Muscle of arm (tissue), 12 donors: ENCODE measurements around the gene KIF26B. TPM values are rescaled to one million over a fixed set of nuclear protein-coding genes. Genes with fewer than 3 reads are reported as not detected.

Experiments
- DNase-seq: peaks from one replicate; pipeline ENCODE4 v3.0.0-alpha.2; 2013
- polyA plus RNA-seq, 12 donors: library from polyadenylated mRNA; unstranded; fragments of 120-200 nt; gene quantifications; one replicate each; pipeline ENCODE4 v1.2.1, GENCODE V29; 2013; ENCODE audit not compliant: insufficient read length in 12 of 12

The KIF26B gene
- polyA plus RNA-seq, 12 donors, result 0.94 to 7.8 (median 1.1) TPM; not detected in 1

DNA sequence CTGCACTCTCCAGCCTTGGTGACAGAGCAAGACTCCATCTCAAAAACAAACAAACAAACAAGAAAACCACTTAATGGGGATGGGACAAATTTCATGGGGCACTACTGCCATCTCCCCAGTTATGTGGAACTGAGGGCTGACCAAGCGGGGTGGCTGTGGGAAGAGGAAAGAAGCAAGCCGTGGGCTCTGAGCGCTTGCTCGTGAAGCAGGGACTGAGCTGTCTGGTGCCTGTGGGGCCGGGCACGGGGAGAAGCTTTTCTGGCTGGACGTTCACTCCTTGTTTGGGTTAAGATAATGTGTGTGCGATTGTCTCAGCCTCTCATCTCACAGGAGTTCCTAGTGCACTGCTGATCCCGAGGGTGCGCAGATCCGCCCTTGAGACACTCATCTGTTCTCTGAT lies 22.0 kb upstream of the KIF26B start:
- no peak for DNase-seq

GRCh38 chr1:245133995-245134715 lies 20.6 kb upstream of the KIF26B start:
- no peak for DNase-seq

DNA sequence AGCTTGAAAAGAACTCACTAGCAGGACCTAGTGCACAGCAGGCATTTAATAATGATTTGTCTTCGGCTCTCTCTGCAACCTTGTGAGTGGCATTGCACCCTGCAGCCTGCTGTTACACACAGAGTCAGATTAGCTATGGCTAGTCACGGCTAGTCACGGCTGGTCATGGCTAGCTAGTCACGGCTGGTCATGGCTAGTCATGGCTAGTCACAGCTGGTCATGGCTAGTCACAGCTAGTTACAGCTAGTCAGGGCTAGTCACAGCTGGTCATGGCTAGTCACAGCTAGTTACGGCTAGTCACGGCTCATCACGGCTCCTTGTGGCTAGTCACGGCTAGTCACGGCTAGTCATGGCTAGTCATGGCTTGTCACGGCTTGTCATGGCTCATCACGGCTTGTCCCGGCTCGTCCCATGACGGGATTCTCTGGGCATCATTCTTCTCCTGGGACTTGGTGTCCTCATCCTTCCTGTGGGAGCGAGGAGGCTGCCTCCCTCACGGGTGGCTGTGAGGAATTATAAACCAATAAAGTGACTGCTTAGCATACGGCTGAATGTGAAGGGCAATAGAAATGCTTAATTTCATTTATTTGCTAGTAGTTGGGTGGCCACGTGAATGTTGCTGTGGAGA lies 12.5 kb upstream of the KIF26B start:
- no peak for DNase-seq

GRCh38 chr1:245142976-245143375 lies 11.8 kb upstream of the KIF26B start:
- DNase-seq, result no peak

DNA sequence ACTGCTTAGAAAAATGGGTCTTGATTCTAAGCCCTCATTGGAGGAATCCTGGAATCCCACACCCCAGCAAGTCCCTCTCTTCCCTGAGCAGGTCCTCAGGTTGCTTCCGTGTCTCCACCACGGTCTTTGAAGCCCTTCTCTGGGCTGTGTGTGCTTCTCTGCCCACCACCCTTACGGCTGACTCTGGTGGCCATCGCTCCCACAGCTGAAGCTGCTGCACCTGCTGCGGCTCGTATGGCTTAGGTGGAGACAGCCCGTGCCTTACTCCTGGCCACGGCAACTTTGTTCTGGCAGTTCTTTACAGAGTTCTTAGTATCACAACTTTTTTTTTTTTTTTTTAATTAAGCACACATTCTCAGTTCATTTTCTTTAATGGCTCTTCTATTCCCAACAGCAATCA lies 10.9 kb upstream of the KIF26B start:
- DNase-seq, result no peak

DNA sequence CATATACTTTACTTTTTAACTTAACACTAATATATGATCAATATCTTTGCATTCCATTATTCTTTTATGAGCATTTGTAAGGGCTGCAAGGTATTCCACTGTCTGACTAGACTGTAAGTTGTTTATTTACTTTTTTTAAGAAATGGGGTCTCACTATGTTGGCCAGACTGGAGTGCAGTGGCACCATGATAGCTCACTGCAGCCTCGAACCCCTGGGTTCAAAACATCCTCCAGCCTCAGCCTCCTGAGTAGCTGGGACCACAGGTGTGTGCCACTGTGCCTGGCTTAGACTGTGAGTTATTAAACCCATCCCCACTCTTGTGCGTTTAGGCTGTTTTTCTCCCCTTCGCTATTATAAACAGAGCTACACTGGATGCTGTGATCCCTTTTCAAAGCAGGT lies 6.7 kb upstream of the KIF26B start:
- DNase-seq, result no peak

- DNase-seq, result no peak
These were observed 5.9 kb upstream of the KIF26B start for GRCh38 chr1:245148861-245149260.

DNA sequence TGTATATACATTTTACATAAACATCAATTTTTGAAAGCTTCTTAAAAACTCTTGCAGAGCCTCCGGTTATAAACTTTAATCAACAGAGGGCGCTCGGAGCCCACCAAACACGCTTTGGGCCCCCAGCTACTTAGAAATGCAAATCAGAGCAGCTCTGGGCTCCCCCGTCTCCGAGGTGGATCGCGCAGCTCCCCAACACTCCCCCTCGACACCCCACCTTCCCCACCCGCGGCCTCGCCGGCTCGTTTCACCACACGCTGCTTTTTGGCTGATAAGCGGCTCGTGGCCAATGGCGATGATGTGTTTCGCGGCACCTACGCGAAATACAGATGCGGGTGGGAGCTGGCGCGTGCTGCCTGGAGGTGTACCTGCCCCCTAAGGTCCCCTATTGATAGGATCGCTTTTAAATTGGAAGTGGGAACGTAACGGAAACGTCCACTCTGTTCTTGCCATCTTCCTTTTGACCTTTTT lies 1.7 kb upstream of the KIF26B start:
- DNase-seq, result peak; percentile 74

DNA sequence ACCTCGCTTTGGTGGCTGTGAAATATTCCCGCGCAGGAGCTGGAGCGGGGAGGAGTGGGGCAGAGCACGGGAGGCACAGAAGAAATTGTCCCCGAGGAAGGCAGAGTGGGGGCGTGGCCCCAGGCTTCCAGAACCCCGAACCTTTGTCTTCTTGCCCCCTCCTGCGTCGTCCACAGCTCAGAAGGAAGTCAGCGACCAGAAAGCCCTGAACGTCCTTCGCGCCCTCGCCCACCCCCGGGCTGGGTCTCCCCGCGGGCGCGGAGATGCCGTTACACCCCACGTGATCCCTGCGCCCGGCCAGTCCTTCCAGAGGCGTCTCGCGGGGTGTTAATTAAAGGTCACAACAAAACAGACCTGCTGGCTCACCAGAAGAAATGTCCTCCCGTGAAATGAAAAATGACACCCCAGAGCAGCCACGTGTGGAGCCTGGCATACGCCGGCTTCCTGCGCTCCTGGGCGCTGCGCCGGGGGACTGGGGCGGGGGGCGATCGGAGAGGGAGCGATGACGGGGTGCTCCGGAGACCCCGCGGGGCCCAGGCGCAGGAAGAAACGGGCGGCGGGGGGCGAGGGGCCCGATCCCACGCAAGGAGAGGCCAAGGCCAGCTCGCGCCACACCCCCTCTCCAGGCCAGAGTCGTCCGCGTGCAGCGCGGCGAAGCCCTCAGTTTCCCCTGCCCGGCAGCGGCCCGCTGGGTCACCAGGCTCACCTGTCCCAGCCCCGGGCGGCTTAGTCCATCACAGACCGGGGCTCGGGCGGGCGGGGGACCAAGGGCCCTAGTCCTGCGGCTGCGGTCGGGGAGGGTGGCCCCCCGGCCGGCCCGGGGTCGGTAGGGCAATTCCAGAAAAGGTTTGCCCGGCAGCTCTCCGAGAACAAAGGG lies 995 bp upstream of the KIF26B start:
- DNase-seq, result no peak

DNA sequence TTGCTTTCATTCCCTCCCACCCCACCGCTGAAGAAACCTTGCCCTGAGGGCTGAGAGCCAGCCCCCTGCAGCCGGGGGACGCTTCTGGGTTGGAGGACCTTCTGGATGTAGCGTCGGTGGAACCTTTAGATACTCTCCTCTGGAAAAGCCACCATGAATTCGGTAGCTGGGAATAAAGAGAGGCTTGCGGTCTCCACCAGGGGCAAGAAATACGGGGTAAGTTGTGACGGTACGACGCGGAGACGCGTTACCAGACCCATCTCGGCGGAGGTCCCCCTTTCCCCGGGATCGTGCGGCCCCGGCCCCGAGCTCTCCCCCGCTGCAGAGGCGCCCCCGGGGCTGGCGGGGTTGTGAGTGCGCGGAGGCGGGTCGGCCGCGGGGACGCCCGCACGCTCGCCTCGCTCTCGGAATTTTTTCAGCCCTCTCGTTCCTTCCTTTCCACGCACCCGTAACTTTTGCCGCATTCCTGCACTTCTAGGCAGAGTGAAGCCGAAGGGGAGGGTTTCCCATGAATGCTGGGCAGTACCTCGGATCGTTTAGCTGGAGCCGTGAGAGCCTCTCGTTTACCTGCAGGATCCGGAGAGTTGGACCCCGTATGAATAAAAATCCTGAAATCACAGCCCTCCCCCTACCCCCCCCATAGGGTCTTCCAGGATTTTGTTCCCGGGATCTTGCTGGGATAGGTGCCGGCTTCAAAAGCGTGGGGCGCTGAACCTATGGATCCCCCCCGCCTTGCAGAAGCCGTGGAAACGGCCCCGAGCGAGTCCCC lies 671 bp downstream of the KIF26B start:
- peak; percentile 28 for DNase-seq

- peak; percentile 51 for DNase-seq
These were observed 1.4 kb downstream of the KIF26B start for GRCh38 chr1:245156041-245156735.

DNA sequence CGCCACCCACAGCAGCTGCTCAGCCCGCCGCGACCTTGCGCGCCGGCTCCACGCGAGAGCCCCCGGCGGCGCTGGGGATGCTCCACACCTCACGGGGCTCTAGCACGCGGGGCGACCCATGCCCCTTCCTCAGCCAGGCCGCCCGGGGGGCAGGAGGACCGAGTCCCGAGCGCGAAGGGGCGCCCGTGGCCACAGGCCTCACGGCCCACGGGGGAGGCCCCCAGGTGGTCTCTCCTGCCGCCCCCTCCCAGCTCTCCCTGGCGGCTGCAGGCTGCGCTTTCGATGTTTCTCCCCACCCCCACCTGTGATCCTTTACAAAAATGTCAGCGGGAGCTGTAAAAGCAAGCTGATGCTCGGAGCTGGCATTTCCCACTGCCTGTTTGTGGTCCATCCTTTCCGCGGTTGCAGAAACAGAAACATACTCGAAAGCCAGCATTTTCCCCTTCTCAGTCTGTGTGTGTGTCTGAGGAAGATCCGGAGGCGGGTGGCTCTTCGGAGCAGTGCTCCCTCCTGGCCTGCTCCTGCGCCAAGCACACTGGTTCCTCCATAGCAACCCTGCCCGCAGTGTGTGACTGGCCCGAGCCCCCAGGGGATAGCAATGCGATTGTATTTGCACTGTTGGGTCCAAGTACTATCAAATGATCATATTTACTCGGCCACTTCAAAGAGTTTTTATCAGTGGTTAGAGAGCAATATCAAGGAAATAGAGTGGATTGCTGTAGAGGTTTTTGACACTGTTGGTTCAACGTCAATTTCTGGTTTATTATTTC lies 2.1 kb downstream of the KIF26B start:
- peak; percentile 12 for DNase-seq

DNA sequence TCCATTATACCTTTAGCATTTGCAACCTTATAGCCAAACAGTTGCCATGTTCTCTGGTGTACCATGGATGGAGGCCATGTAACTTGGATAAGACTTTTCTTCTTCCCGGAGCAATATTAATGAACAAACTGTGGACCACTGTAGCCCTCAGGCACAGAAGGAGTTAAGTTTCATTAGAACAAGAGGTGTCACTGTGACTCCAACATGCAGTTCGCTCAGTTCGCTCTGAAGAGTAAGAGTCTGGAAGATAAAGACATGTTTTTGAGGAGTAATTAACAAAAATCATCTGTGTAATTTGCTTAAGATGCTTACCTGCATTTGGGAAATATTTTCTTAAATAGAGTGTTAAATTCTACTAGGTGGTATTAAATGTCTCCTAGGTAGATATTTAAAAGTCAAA lies 4.1 kb downstream of the KIF26B start:
- no peak for DNase-seq

DNA sequence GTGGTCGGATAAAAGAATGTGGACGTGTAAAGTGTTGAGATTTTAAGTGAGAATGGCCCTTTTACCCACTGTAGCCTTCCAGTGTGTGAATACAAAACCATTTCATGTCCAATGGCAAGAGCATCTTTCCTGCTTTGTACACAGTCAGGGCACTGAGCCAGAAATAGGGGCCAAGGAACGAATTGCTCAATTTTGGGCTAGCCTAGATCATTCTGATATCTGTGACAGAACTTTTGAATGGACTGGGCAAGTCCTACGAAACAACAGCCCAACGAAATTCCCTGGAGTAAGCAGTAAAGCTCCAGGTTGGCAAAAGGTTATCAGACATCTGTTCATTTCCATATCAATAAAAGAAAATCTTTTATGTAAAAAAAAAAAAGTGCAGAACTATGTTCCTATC lies 5.5 kb downstream of the KIF26B start:
- DNase-seq, result no peak

GRCh38 chr1:245160741-245161400 lies 6.1 kb downstream of the KIF26B start:
- DNase-seq, result no peak

GRCh38 chr1:245161866-245162265 lies 7.1 kb downstream of the KIF26B start:
- no peak for DNase-seq

- DNase-seq, result no peak
These were observed 11.7 kb downstream of the KIF26B start for GRCh38 chr1:245166471-245166885.

- DNase-seq, result no peak
These were observed 13.3 kb downstream of the KIF26B start for GRCh38 chr1:245168086-245168485.

- DNase-seq, result no peak
These were observed 14.1 kb downstream of the KIF26B start for GRCh38 chr1:245168906-245169305.

DNA sequence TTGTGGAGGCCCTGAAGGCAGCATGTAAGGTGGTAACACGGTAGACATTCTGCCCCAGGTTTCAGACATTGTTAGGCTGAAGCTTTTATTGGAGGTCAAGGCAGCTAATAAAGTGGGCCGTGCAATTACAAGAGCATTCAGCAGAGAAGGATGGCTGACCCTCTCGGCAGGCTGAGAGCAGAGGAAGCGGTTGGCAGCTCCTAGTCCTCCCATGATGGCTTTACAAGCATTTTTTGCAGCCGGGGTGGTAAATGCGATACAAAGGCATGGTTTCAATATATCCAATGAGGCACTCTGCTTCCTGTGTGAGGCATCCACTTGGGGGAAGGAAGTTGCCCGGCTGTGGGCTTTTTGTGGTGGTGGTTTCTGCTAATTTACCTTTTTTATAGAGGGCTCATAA lies 14.6 kb downstream of the KIF26B start:
- DNase-seq, result no peak
